K562 (cell line): ENCODE results near the gene SCRN1. TPM values are rescaled to one million over a fixed set of nuclear protein-coding genes. Genes with fewer than 3 reads are reported as not detected.
A peak's percentile ranks its signal among the peaks of the same experiment; 100 is the strongest.

Experiments used
- ATAC-seq: fragments of 200-7000 bp; cut with Tn5 transposase; 3 replicates; pipeline ENCODE4 v1.9.1; 2020; ENCODE audit warnings: moderate library complexity
- BruUV-seq: library from RNA; stranded (reverse); fragments of 400-500 nt; replicated peaks from 2 replicates; lab custom pipeline; 2021; lab: Mats Ljungman, UMichigan
- CTCF ChIA-PET: fragments of 300-600 bp; formaldehyde crosslinking; extraction: SDS; loops from one replicate; lab custom pipeline; 2021; ENCODE audit warnings: low intra/inter-chr PET ratio; lab: Yijun Ruan, JAX
- POLR2A ChIA-PET: fragments of 300-600, 350-650 bp; sonication (Branson Sonifier 250); formaldehyde crosslinking; extraction: SDS; loops from one replicate; lab custom pipeline; 2021; ENCODE audit warnings: antibody characterized with exemption, inconsistent platforms; lab: Yijun Ruan, JAX
- DNase-seq, 4 experiments: peaks; one replicate each; pipeline versions ENCODE4 v3.0.0 to v3.0.0-alpha.2; 2011 to 2018; ENCODE audit warnings: low spot score in 3 of 4, mixed read lengths in 3 of 4; ENCODE audit errors: extremely low read depth in 1 of 4
- FAIRE-seq: peaks from 2 replicates; lab custom pipeline; 2011; peaks lifted over from hg19 to GRCh38; lab: Jason Lieb, UNC
- H2AFZ ChIP-seq: 2 replicates; pipeline ENCODE4 v1.6.0; 2011; ENCODE audit warnings: low read depth, low read length, control low read depth, inconsistent platforms
- H3K27ac ChIP-seq: fragments of 200-600 bp; 3 replicates; pipeline ENCODE4 v1.8.0; 2011; ENCODE audit warnings: low read depth, mild to moderate bottlenecking, control low read depth, inconsistent platforms, low read length, moderate library complexity, mixed read lengths; ENCODE audit errors: extremely low read depth
- H3K27me3 ChIP-seq, 2 experiments: fragments of 300-600 bp in 1 of 2; 2 replicates in 1 of 2; 3 replicates in 1 of 2; pipeline versions ENCODE4 v1.6.0 to v1.8.0; 2011; ENCODE audit warnings: inconsistent platforms in 2 of 2, low read length in 2 of 2, mild to moderate bottlenecking in 1 of 2, mixed read lengths in 1 of 2, moderate library complexity in 1 of 2; ENCODE audit not compliant: control insufficient read depth in 2 of 2, insufficient read depth in 2 of 2
- H3K36me3 ChIP-seq: fragments of 300-600 bp; 3 replicates; pipeline ENCODE4 v1.8.0; 2011; ENCODE audit warnings: mild to moderate bottlenecking, low read length, inconsistent platforms; ENCODE audit not compliant: control insufficient read depth, insufficient read depth
- H3K4me1 ChIP-seq, 2 experiments: fragments of 200-600 bp in 1 of 2; replicated peaks in 1 of 2; 2 replicates in 1 of 2; 3 replicates in 1 of 2; pipeline versions ENCODE4 v1.5.1 to v1.8.0; 2011; ENCODE audit warnings: inconsistent platforms in 2 of 2, low read length in 2 of 2, mild to moderate bottlenecking in 1 of 2, mixed read lengths in 1 of 2, moderate library complexity in 1 of 2; ENCODE audit not compliant: control insufficient read depth in 2 of 2, insufficient read depth in 2 of 2
- H3K4me2 ChIP-seq: 2 replicates; pipeline ENCODE4 v1.6.1; 2011; ENCODE audit warnings: low read length, control low read depth, inconsistent platforms, mixed read lengths; ENCODE audit not compliant: insufficient read depth
- H3K4me3 ChIP-seq: fragments of 200-600 bp; sonication (generic), shearing (Covaris generic); 2 replicates; pipeline ENCODE4 v1.5.1; 2016; ENCODE audit warnings: control low read depth, inconsistent platforms
- H3K79me2 ChIP-seq: fragments of 200-600 bp; 3 replicates; pipeline ENCODE4 v1.8.0; 2011; ENCODE audit warnings: low read length, inconsistent platforms; ENCODE audit not compliant: control insufficient read depth, insufficient read depth
- H3K9ac ChIP-seq, 2 experiments: 2 replicates each; pipeline versions ENCODE4 v1.6.0 to v1.6.1; 2011; ENCODE audit warnings: low read depth in 2 of 2, low read length in 2 of 2, control low read depth in 1 of 2, inconsistent platforms in 1 of 2, mild to moderate bottlenecking in 1 of 2, mixed read lengths in 1 of 2; ENCODE audit not compliant: insufficient read depth in 1 of 2
- H3K9me1 ChIP-seq: one replicate; pipeline ENCODE4 v1.6.0; 2011; ENCODE audit warnings: inconsistent platforms, mild to moderate bottlenecking, low read length, moderate library complexity; ENCODE audit not compliant: control insufficient read depth, insufficient read depth
- H3K9me3 ChIP-seq: replicated peaks from 2 replicates; pipeline ENCODE4 v1.5.1; 2011; ENCODE audit warnings: low read depth, low read length, inconsistent platforms; ENCODE audit not compliant: control insufficient read depth, insufficient read depth
- H4K20me1 ChIP-seq: replicated peaks from 2 replicates; pipeline ENCODE4 v1.6.1; 2011; ENCODE audit warnings: low read length, inconsistent platforms, mixed read lengths; ENCODE audit not compliant: control insufficient read depth, insufficient read depth
- BCLAF1 ChIP-seq, 2 experiments: fragments of 450-650 bp in 1 of 2; IDR thresholded peaks; 2 replicates each; pipeline ENCODE4 v1.6.1; 2011 to 2017; ENCODE audit warnings: low read depth in 2 of 2, antibody characterized with exemption in 1 of 2, borderline replicate concordance in 1 of 2, low read length in 1 of 2, mild to moderate bottlenecking in 1 of 2, mixed read lengths in 1 of 2; ENCODE audit not compliant: control insufficient read depth in 1 of 2
- FIP1L1 ChIP-seq: fragments of 200-400 bp; formaldehyde crosslinking; IDR thresholded peaks from 2 replicates; pipeline ENCODE4 v1.6.1; 2018; ENCODE audit warnings: mild to moderate bottlenecking, low read depth, low read length; ENCODE audit not compliant: poor library complexity, severe bottlenecking
- FOXA3 ChIP-seq, 2 experiments: fragments of 450-650 bp in 1 of 2; sonication (generic) in 1 of 2; formaldehyde crosslinking; IDR thresholded peaks in 1 of 2; conservative IDR thresholded peaks in 1 of 2; 2 replicates each; pipeline versions ENCODE4 v1.4.0 to v1.8.0; 2020 to 2022; ENCODE audit warnings: mild to moderate bottlenecking in 2 of 2, missing genetic modification reagents in 1 of 2
- NCOA6 ChIP-seq: fragments of 450-650 bp; IDR thresholded peaks from 2 replicates; pipeline ENCODE4 v1.6.1; 2017; ENCODE audit warnings: mild to moderate bottlenecking
- PHF21A ChIP-seq: fragments of 450-650 bp; IDR thresholded peaks from 2 replicates; pipeline ENCODE4 v1.6.1; 2017; ENCODE audit warnings: low read depth, borderline replicate concordance
- RBM14 ChIP-seq: fragments of 200-400 bp; formaldehyde crosslinking; IDR thresholded peaks from 2 replicates; pipeline ENCODE4 v1.6.1; 2018; ENCODE audit warnings: low read depth, mild to moderate bottlenecking, low read length, moderate library complexity, borderline replicate concordance; ENCODE audit not compliant: insufficient read depth
- SP2 ChIP-seq: IDR thresholded peaks from 2 replicates; pipeline ENCODE4 v1.6.1; 2011; ENCODE audit warnings: mild to moderate bottlenecking, low read depth, low read length, moderate library complexity; ENCODE audit not compliant: poor library complexity, severe bottlenecking; ENCODE audit errors: extremely low read depth
- ZNF133 ChIP-seq: fragments of 250-450 bp; sonication (Bioruptor Pico); IDR thresholded peaks from 2 replicates; pipeline ENCODE4 v1.4.0; 2020; ENCODE audit warnings: mild to moderate bottlenecking
- ZNF408 ChIP-seq: fragments of 250-450 bp; sonication (Bioruptor Pico); IDR thresholded peaks from 2 replicates; pipeline ENCODE4 v1.4.0; 2020; ENCODE audit warnings: low read depth, mild to moderate bottlenecking, moderate library complexity
- ZNF764 ChIP-seq: fragments of 250-450 bp; sonication (Bioruptor Pico); IDR thresholded peaks from 2 replicates; pipeline ENCODE4 v1.4.0; 2020; ENCODE audit warnings: low read depth, mild to moderate bottlenecking, moderate library complexity
- WGBS: fragments of 100-300 bp; shearing (Covaris generic); methylation state at CpG from one replicate; pipeline ENCODE4 v1.1.6; 2016; ENCODE audit warnings: low coverage, mixed read lengths; ENCODE audit not compliant: insufficient coverage; ENCODE audit errors: missing lambda C conversion rate; 5-methylcytosine and 5-hydroxymethylcytosine counted together
- in situ Hi-C: fragments of 300-500 bp; cut with MboI; formaldehyde crosslinking; loops from 4 replicates; pipeline ENCODE4 v1.15.0; 2018; ENCODE audit warnings: inconsistent platforms, mixed read lengths
- intact Hi-C: fragments of 100-400 bp; cut with micrococcal nuclease; formaldehyde crosslinking; loops from 2 replicates; pipeline ENCODE4 v1.14.2; 2022
- polyA plus RNA-seq, 8 experiments: library from polyadenylated mRNA; depleted of rRNA in 4 of 8; stranded (reverse) in 5 of 8; unstranded in 3 of 8; fragments of >200 nt; fragmentation: Nextera tagmentation in 2 of 8; fragmentation: Illumina TruSeq in 1 of 8; extraction: Ambion mirVana in 2 of 8; extraction: Trizol in 1 of 8; gene quantifications; 2 replicates each; pipeline versions ENCODE4 v1.2.1 to v1.2.3, GENCODE V29; 2011 to 2014; ENCODE audit warnings: inconsistent platforms in 1 of 8, missing spikeins in 1 of 8
- total RNA-seq, 7 experiments: library from RNA; depleted of rRNA in 6 of 7; stranded (reverse); fragments of >200 nt in 6 of 7; fragmentation: Illumina TruSeq in 2 of 7; extraction: Trizol in 2 of 7; gene quantifications; 2 replicates each; pipeline versions ENCODE4 v1.2.1 to v1.2.3, GENCODE V29; 2011 to 2021; ENCODE audit warnings: low replicate concordance in 1 of 7
- TF ChIP-seq, protein P1 (sequence below): fragments of 450-650 bp; IDR thresholded peaks from 2 replicates; pipeline ENCODE4 v1.6.1; 2016; ENCODE audit warnings: mild to moderate bottlenecking
- TF ChIP-seq, protein P2 (sequence below): sonication (generic); formaldehyde crosslinking; IDR thresholded peaks from 2 replicates; pipeline ENCODE4 v1.8.1; 2022; ENCODE audit warnings: missing genetic modification reagents
- TF ChIP-seq, protein P3 (sequence below): fragments of 250-450 bp; sonication (Bioruptor Pico); IDR thresholded peaks from 2 replicates; pipeline ENCODE4 v1.5.0; 2022; ENCODE audit warnings: mild to moderate bottlenecking

The SCRN1 gene
- total and polyA plus RNA-seq, 9 of the 15 experiments (the other 6 are each of a cell fraction or from before 2014, with no cell fraction given), result 0.13 to 1.4 (median 0.20) TPM

DNA sequence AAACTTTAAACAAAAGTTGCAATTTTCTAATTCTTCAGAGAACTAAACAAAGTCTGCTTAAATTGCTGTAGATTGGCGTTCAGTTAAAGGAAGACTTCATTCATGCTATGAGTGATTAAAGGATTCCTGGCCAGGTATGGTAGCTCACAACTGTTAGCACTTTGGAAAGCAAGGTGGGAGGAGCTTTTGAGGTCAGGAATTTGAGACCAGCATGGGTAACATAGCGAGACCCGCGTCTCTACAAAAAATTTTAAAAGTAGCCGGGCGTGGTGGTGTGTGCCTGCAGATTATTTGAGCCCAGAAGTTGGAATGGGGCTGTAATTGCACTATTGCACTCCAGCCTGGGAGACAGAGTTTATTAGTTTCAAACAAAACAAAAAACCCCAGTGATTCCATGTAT, 13.5 kb upstream of the SCRN1 start:
- H4K20me1 ChIP-seq, result no peaks in the 10 kb centered on the region
- H3K36me3 ChIP-seq, result no peaks in the 10 kb centered on the region
- intact Hi-C loops (no loop called here), in situ Hi-C loops (no loop called here)
- no peaks in the 10 kb centered on the region for H3K79me2 ChIP-seq
- no peak for DNase-seq
- no peaks in the 10 kb centered on the region for H3K9me3 ChIP-seq
- no peak overlapping the region for H3K4me2 ChIP-seq
- no peak for ATAC-seq
- no peak overlapping the region for H3K4me3 ChIP-seq
- WGBS, result 5% methylated on average over 6 of the region's 6 CpGs
- BruUV-seq, result no TSS peak
- CTCF ChIA-PET, result no interaction called here
- FAIRE-seq, result no peak
- no peaks in the 10 kb centered on the region for H3K9me1 ChIP-seq
- H3K4me1 ChIP-seq, result no peaks in the 10 kb centered on the region
- POLR2A ChIA-PET, result interaction anchor here (1.0 to 1.2 kb wide), 2 partner anchors 10 to 21 kb away, joined by 3 to 4 read pairs; no protein-coding TSS in a partner anchor
- H2AFZ ChIP-seq, result peak overlapping the region; percentile 6; the same call in 1 of the 2 replicates
- H3K9ac ChIP-seq, result no peak overlapping the region
- no peaks in the 10 kb centered on the region for H3K27me3 ChIP-seq
- no peak overlapping the region for H3K27ac ChIP-seq
- TF ChIP-seq SP2 (no peak), ZNF408 (CRISPR knock-in tag) (no peak), FIP1L1 (no peak), NCOA6 (no peak), FOXA3 (CRISPR knock-in tag; conservative IDR thresholded peaks at IDR 0.05 in 1 of 2, IDR thresholded peaks at IDR 0.05 in 1 of 2) (no peak), PHF21A (no peak), ZNF133 (CRISPR knock-in tag) (no peak), ZNF764 (CRISPR knock-in tag) (no peak), BCLAF1 (IDR thresholded peaks at IDR 0.05; ENCODE audit: borderline replicate concordance in 1 of 2, control insufficient read depth in 1 of 2, low read depth in 2 of 2, low read length in 1 of 2) (no peak), RBM14 (no peak)
- TF ChIP-seq, protein P1, sequence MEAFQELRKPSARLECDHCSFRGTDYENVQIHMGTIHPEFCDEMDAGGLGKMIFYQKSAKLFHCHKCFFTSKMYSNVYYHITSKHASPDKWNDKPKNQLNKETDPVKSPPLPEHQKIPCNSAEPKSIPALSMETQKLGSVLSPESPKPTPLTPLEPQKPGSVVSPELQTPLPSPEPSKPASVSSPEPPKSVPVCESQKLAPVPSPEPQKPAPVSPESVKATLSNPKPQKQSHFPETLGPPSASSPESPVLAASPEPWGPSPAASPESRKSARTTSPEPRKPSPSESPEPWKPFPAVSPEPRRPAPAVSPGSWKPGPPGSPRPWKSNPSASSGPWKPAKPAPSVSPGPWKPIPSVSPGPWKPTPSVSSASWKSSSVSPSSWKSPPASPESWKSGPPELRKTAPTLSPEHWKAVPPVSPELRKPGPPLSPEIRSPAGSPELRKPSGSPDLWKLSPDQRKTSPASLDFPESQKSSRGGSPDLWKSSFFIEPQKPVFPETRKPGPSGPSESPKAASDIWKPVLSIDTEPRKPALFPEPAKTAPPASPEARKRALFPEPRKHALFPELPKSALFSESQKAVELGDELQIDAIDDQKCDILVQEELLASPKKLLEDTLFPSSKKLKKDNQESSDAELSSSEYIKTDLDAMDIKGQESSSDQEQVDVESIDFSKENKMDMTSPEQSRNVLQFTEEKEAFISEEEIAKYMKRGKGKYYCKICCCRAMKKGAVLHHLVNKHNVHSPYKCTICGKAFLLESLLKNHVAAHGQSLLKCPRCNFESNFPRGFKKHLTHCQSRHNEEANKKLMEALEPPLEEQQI, result no peak
- TF ChIP-seq, protein P2, sequence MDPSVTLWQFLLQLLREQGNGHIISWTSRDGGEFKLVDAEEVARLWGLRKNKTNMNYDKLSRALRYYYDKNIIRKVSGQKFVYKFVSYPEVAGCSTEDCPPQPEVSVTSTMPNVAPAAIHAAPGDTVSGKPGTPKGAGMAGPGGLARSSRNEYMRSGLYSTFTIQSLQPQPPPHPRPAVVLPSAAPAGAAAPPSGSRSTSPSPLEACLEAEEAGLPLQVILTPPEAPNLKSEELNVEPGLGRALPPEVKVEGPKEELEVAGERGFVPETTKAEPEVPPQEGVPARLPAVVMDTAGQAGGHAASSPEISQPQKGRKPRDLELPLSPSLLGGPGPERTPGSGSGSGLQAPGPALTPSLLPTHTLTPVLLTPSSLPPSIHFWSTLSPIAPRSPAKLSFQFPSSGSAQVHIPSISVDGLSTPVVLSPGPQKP (CRISPR knock-in tag), result no peak
- TF ChIP-seq, protein P3, sequence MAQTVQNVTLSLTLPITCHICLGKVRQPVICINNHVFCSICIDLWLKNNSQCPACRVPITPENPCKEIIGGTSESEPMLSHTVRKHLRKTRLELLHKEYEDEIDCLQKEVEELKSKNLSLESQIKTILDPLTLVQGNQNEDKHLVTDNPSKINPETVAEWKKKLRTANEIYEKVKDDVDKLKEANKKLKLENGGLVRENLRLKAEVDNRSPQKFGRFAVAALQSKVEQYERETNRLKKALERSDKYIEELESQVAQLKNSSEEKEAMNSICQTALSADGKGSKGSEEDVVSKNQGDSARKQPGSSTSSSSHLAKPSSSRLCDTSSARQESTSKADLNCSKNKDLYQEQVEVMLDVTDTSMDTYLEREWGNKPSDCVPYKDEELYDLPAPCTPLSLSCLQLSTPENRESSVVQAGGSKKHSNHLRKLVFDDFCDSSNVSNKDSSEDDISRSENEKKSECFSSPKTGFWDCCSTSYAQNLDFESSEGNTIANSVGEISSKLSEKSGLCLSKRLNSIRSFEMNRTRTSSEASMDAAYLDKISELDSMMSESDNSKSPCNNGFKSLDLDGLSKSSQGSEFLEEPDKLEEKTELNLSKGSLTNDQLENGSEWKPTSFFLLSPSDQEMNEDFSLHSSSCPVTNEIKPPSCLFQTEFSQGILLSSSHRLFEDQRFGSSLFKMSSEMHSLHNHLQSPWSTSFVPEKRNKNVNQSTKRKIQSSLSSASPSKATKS (CRISPR knock-in tag), result no peak
